Uterus (tissue), 4 donors: ENCODE results near the gene CCDC136. TPM values are rescaled to one million over a fixed set of nuclear protein-coding genes. Genes with fewer than 3 reads are reported as not detected.

Experiments used
- DNase-seq, 2 donors: peaks; one replicate each; pipeline ENCODE4 v3.0.0-alpha.2; 2019 to 2020
- H3K27ac ChIP-seq, 2 donors: fragments of 200-600 bp; sonication (generic); 1 replicate in 1 of 2; 2 replicates in 1 of 2; pipeline ENCODE4 v1.5.1; 2016 to 2018
- H3K27me3 ChIP-seq, 2 donors: fragments of 200-600 bp; sonication (generic); one replicate each; pipeline ENCODE4 v1.5.1; 2018 to 2019; ENCODE audit warnings: control low read depth in 1 of 2
- H3K36me3 ChIP-seq, 2 donors: fragments of 200-600 bp; sonication (generic); one replicate each; pipeline ENCODE4 v1.5.1; 2019; ENCODE audit warnings: control low read depth in 1 of 2
- H3K4me1 ChIP-seq, 2 donors: fragments of 200-600 bp; sonication (generic); one replicate each; pipeline ENCODE4 v1.5.1; 2018 to 2019; ENCODE audit warnings: control low read depth in 1 of 2
- H3K4me3 ChIP-seq, 2 donors: fragments of 200-600 bp; sonication (generic); 1 replicate in 1 of 2; 2 replicates in 1 of 2; pipeline ENCODE4 v1.5.1; 2018 to 2019; ENCODE audit warnings: mild to moderate bottlenecking in 1 of 2
- H3K9me3 ChIP-seq, 2 donors: fragments of 200-600 bp; sonication (generic); one replicate each; pipeline ENCODE4 v1.5.1; 2019; ENCODE audit warnings: control low read depth in 1 of 2
- POLR2A ChIP-seq, 2 donors: fragments of 450-650 bp; IDR thresholded peaks; one replicate each; pipeline ENCODE4 v1.6.1; 2016; ENCODE audit warnings: antibody characterized with exemption in 2 of 2, mild to moderate bottlenecking in 1 of 2, moderate library complexity in 1 of 2
- intact Hi-C: fragments of 100-400 bp; cut with DNase I; formaldehyde crosslinking; loops from one replicate; pipeline ENCODE4 v1.15.1; 2023; ENCODE audit warnings: low total_unique reads
- total RNA-seq, 4 donors: library from RNA; depleted of rRNA in 3 of 4; stranded (reverse); fragments of >200 nt in 3 of 4; gene quantifications; one replicate each; pipeline versions ENCODE4 v1.1.0 to v1.2.4, GENCODE V29; 2014 to 2023
- TF ChIP-seq, protein P1 (sequence below), 4 experiments: fragments of 200-600 bp in 2 of 4; fragments of 450-650 bp in 2 of 4; sonication (generic) in 2 of 4; IDR thresholded peaks; one replicate each; pipeline ENCODE4 v1.5.1; 2016 to 2019; ENCODE audit warnings: antibody characterized with exemption in 4 of 4, mild to moderate bottlenecking in 2 of 4, moderate library complexity in 1 of 4
- donor health status: DM: yes; HTN: yes; CAD: no.

The CCDC136 gene
- total RNA-seq, 4 donors from 2014 or later: 11.5 to 26.4 (median 14.8) TPM

DNA sequence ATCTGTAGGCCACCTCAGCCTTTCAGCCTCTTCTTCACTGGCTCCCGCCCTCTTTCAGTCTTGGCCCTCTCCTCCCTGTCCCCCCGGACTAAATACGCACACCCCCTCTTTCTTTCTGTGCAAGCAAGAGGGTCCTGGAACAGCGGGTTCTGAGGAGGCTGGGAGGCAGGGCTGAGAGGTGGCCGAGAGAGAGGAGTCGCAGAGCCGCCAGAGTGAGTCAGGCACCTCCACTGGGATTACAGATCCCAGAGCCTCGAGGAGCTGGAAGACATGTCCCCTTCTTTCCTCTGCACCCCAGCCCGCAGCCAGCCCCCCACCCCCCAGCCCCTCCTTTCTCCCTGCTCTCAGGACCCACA, 182 bp downstream of the CCDC136 start:
- Histone ChIP-seq H3K4me1 (peaks cover 0 to 14% of the 10 kb centered on the region in 2 donors), H3K27me3 (no peaks in the 10 kb centered on the region), H3K9me3 (no peaks in the 10 kb centered on the region), H3K4me3 (peak overlapping the region; percentile 65 to 77), H3K36me3 (no peaks in the 10 kb centered on the region), H3K27ac (peak overlapping the region; percentile 81 to 86)
- no peak for TF ChIP-seq POLR2A (IDR thresholded peaks at IDR 0.05)
- TF ChIP-seq, protein P1, sequence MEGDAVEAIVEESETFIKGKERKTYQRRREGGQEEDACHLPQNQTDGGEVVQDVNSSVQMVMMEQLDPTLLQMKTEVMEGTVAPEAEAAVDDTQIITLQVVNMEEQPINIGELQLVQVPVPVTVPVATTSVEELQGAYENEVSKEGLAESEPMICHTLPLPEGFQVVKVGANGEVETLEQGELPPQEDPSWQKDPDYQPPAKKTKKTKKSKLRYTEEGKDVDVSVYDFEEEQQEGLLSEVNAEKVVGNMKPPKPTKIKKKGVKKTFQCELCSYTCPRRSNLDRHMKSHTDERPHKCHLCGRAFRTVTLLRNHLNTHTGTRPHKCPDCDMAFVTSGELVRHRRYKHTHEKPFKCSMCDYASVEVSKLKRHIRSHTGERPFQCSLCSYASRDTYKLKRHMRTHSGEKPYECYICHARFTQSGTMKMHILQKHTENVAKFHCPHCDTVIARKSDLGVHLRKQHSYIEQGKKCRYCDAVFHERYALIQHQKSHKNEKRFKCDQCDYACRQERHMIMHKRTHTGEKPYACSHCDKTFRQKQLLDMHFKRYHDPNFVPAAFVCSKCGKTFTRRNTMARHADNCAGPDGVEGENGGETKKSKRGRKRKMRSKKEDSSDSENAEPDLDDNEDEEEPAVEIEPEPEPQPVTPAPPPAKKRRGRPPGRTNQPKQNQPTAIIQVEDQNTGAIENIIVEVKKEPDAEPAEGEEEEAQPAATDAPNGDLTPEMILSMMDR (IDR thresholded peaks at IDR 0.05): no peak
- no peak for DNase-seq
- intact Hi-C loops: loop anchor here (5.0 kb wide), 1 partner anchor 80 kb away; no protein-coding TSS in a partner anchor

DNA sequence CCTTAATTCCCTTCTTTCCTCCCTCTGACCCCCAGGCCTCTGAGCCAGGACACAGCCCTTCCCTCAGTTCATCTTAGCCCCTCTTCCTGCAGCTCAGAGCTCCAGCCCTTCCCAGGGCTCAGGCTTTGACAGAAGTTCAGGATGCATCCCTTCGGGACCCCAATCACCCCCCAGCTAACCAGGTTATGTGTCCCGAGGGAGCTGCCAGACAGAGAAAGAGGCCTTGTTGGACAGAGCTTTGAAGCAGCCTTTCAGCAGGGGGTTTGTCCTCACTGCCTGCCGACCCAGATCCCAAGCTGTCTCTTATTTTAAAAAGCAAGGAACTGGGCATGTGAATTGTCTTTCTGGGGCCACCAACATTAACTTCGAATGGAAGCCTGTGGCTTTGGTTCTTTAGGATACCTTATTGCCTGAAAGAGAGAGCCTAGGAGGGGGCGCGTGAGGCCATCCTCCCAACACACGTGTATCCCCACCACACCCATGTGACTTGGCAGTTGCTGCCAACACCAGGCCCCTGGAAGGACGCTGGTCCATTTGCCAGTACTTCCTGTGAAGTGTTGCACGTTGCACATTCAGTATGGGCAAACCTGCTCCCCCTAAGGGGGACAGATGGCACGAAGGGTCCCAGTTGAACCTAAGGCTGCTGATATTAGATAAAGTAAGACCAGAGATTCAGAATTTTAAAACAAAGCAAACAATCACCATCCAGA, 858 bp downstream of the CCDC136 start:
- no peak for DNase-seq
- H3K4me1 ChIP-seq: peaks cover 0 to 14% of the 10 kb centered on the region in 2 donors
- H3K36me3 ChIP-seq: no peaks in the 10 kb centered on the region
- peak overlapping the region in 1 of 2 donors; percentile 77 for H3K4me3 ChIP-seq
- H3K27me3 ChIP-seq: no peaks in the 10 kb centered on the region
- no peak overlapping the region for H3K27ac ChIP-seq
- no peaks in the 10 kb centered on the region for H3K9me3 ChIP-seq
- intact Hi-C loops: loop anchor here (5.0 kb wide), 1 partner anchor 80 kb away; no protein-coding TSS in a partner anchor
- TF ChIP-seq POLR2A (IDR thresholded peaks at IDR 0.05): no peak
- TF ChIP-seq, protein P1 (IDR thresholded peaks at IDR 0.05): no peak

DNA sequence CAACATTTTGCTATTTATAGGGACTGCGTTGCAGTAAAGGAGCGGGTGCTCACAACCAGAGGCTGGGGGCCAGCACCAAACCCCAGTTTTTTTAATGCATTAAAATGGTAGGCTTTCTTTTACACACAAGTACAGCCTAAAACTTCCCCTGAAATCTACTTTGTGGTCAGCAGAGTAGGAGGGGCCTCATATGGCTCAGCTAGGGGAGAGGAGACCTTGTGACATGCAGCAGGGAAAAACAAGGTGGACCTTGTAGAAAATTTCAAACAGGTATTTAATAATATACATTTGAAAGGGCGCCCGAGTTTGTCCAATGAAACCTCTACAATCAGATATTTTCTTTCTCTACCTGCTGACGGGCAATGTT, 1.4 kb downstream of the CCDC136 start:
- Histone ChIP-seq H3K36me3 (no peaks in the 10 kb centered on the region), H3K4me1 (peaks cover 0 to 14% of the 10 kb centered on the region in 2 donors), H3K27me3 (no peaks in the 10 kb centered on the region), H3K27ac (no peak overlapping the region), H3K4me3 (no peak overlapping the region), H3K9me3 (no peaks in the 10 kb centered on the region)
- DNase-seq: no peak
- intact Hi-C loops: loop anchor here (5.0 kb wide), 1 partner anchor 79 kb away; no protein-coding TSS in a partner anchor
- TF ChIP-seq, protein P1 (IDR thresholded peaks at IDR 0.05): no peak
- no peak for TF ChIP-seq POLR2A (IDR thresholded peaks at IDR 0.05)

DNA sequence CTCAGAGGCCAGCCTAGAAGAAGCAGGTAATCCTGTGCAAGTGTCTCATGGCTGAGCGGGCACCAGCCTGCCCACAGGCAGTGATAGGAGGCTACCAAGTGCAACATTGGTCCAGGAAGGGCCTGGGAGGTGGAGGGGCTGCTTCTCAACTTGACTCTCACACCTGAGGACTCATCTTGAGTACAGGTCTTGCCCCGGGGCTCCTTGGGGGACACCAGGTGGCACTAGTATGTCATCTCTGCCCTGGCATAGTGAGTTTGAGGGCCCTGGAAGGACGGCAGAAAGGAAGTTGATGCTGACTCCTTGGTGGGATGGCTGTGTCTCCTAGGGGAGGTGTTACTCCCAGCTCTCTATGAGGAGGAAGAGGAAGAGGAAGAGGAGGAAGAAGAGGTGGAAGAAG, 2.3 kb downstream of the CCDC136 start:
- DNase-seq: no peak
- no peak overlapping the region for H3K27ac ChIP-seq
- H3K9me3 ChIP-seq: no peaks in the 10 kb centered on the region
- intact Hi-C loops: loop anchor here (5.0 kb wide), 1 partner anchor 78 kb away; no protein-coding TSS in a partner anchor
- H3K27me3 ChIP-seq: no peaks in the 10 kb centered on the region
- TF ChIP-seq POLR2A (IDR thresholded peaks at IDR 0.05): no peak
- TF ChIP-seq, protein P1 (IDR thresholded peaks at IDR 0.05): no peak
- H3K4me1 ChIP-seq: peaks cover 0 to 14% of the 10 kb centered on the region in 2 donors
- no peaks in the 10 kb centered on the region for H3K36me3 ChIP-seq
- H3K4me3 ChIP-seq: no peak overlapping the region

DNA sequence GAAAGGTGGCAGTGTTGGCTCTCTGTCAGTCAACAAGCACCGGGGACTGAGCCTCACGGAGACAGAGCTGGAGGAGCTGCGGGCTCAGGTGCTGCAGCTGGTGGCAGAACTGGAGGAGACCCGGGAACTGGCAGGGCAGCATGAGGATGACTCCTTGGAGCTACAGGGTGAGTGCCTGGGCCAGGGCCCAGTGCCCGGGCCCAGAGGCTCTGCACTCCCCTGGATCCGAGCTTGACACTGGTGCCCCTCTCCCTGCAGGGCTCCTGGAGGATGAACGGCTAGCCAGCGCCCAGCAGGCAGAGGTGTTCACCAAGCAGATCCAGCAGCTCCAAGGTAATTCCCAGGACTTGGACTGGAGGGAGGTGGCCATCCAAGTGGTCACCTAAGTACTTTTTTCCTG, 2.7 kb downstream of the CCDC136 start:
- H3K4me3 ChIP-seq: no peak overlapping the region
- no peaks in the 10 kb centered on the region for H3K27me3 ChIP-seq
- no peaks in the 10 kb centered on the region for H3K9me3 ChIP-seq
- H3K27ac ChIP-seq: no peak overlapping the region
- H3K4me1 ChIP-seq: peaks cover 0 to 14% of the 10 kb centered on the region in 2 donors
- no peaks in the 10 kb centered on the region for H3K36me3 ChIP-seq
- TF ChIP-seq POLR2A (IDR thresholded peaks at IDR 0.05): no peak
- TF ChIP-seq, protein P1 (IDR thresholded peaks at IDR 0.05): no peak
- intact Hi-C loops: loop anchor here (5.0 kb wide), 1 partner anchor 78 kb away; no protein-coding TSS in a partner anchor
- no peak for DNase-seq
